GM12874 (cell line): Measurements from ENCODE around the gene CLTCL1.

Experiments used
- TF ChIP-seq, protein P1 (sequence below): IDR thresholded peaks from 2 replicates; pipeline ENCODE4 v1.5.1; 2011; ENCODE audit warnings: low read depth, mild to moderate bottlenecking, control low read depth, low read length, moderate library complexity; ENCODE audit not compliant: insufficient read depth

Gene CLTCL1

DNA sequence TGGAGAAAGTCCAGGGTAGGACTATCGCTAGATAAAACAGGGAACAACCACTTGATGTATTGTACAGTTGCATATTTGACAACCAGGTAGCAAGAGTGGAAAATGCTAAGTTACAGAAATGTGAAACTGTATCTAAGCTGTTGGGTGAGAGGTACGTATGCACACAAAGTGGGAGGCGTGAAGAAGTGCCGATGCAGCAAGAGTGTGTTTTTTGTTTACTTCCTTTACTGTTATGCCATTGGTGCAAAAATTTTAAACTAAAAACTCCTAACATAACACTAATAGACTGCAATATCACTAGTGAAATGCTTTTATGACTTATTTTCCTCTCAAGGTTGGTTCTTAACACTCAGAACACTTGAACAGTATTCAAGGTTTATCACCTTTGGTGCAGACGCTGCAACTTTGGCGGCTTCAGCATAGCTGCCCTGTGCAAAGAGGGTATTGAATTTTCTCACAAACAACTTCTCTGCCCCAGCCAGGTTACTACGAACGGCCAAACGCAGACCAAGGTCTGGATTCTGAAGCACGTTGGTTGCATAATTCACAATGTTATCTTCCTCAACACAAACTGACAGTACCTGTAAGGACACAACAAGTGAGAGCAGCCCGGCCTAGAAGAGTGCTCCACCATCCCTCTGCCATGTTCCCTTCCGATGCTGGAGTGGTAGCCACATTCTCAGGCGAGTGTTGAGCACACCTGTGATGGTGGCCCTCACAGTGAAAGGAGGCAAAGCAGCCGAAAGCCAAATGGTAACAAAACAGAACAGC, 57.2 kb downstream of the CLTCL1 start:
- TF ChIP-seq, protein P1, sequence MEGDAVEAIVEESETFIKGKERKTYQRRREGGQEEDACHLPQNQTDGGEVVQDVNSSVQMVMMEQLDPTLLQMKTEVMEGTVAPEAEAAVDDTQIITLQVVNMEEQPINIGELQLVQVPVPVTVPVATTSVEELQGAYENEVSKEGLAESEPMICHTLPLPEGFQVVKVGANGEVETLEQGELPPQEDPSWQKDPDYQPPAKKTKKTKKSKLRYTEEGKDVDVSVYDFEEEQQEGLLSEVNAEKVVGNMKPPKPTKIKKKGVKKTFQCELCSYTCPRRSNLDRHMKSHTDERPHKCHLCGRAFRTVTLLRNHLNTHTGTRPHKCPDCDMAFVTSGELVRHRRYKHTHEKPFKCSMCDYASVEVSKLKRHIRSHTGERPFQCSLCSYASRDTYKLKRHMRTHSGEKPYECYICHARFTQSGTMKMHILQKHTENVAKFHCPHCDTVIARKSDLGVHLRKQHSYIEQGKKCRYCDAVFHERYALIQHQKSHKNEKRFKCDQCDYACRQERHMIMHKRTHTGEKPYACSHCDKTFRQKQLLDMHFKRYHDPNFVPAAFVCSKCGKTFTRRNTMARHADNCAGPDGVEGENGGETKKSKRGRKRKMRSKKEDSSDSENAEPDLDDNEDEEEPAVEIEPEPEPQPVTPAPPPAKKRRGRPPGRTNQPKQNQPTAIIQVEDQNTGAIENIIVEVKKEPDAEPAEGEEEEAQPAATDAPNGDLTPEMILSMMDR = no peak

DNA sequence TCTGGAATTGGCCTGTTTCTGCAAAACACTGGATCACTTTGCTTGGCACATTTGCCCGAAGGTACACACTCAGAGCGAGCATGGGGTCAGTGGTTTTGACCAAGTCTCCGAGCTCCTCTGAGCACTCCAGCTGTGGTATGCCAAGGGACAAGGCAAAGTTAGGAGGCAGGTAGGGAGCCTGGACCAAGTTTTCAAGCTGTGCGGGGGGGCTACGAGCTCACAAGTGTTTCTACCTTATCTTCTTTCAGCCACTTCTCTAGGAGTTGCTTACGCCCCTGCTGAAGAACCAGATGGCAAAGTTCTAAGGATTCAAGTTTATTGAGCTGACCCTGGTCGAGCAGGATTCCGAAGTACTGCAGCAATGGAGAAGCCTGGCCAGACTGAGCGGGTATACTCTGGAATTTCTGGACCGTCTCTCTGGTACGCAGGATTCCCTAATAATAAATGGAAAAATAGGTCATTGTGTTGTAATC, 58.3 kb downstream of the CLTCL1 start:
- TF ChIP-seq, protein P1 = no peak

DNA sequence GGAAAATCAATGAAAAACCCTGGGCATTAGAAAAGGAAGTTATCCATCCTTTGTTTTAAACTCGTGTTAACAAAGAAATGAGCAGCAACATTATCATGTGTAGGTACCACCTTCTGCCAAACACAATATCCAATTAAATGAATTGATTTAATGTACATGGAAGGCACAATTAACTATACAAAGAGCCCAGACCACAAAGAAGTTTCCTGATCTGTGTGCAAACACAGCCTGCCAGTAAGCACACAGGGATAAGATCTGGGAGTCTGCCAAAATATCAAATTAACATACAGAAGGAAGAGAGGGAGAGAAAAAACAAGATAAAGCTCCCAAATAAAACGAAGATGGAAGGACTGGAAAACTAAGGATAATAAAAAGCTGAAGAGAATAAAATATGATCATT, 58.9 kb downstream of the CLTCL1 start:
- TF ChIP-seq, protein P1 = no peak

DNA sequence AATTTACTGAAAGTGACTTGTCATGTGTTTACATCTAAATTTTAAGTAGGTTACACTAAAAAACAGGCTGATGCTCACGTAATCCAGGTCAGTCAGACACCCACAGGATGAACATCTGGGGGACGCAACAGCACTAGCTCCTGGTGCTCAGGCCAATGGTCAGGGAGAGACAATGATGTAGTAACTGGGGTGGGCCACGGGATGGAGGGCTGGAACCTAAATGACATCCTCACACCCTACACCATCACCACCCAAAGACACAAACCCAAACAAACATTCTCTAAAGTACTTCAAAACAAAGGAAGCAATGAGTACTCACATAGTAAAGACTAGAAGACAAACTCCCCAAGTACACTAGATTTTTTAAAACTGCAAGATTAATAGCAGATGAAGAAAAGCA, 59.5 kb downstream of the CLTCL1 start:
- TF ChIP-seq, protein P1 = no peak

DNA sequence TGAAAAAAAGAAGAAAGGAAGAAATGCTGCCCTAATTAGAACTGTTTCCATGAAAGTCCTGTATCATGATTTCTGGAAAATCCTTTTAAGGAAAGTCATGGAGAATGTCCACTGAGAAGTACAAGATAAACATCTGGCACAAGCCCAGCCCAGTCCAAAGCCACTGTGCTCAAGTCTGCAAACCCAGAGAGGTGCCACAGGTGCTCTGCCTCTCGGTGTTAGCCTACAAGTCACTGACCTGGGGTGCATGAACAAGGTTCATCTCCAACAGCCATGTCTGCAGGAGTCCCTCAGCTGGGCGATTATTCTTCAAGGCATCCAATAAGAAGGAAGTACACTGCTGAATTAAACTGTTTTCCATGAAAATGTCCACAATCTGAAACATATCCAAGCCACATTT, 61.9 kb downstream of the CLTCL1 start:
- TF ChIP-seq, protein P1 = no peak

DNA sequence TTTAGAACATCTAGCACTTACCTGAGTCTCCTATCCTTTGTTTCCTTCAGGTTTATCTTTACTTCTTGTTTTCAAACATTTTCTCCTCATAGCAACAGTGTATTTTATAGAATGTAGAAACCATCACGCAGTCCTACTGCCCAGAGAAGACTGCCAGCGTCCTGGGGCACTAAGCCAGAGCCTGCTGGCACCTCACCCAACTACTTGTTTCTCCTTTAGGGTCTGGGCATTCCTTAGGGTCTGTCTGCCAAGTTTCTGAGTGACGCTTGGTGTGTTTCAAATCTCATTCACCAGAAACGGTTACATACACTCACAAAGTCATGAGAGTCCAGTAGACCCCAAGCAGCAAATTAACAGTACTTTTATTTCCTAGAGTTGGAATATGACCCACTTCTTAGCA, 63.3 kb downstream of the CLTCL1 start:
- TF ChIP-seq, protein P1 = no peak

DNA sequence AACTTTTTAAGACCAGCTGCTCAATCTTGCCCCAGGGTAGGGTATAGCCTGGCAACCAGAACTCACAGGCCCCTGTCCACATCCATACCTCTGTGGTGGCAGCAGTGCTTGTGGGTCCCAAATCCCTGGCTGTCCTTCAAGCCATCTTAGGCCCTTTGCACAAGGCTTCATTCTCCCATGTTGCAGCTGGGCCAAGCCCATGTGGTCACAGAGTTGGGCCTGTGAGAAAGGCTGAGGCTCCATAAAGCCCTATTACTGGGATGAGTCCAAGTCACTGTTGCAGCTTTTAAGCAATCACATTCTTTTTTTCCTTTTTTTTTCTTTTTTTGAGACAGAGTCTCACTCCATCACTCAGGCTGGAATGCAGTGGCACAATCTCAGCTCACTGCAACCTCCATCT, 65.1 kb downstream of the CLTCL1 start:
- TF ChIP-seq, protein P1 = no peak
